Body of pancreas (tissue), 4 donors: ENCODE results near the gene RIMBP2.

Experiments used
- POLR2A ChIP-seq, 3 donors: fragments of 450-650 bp; IDR thresholded peaks; one replicate each; pipeline ENCODE4 v1.6.1; 2016; ENCODE audit warnings: antibody characterized with exemption in 3 of 3, mild to moderate bottlenecking in 2 of 3
- TF ChIP-seq, protein P1 (sequence below), 7 experiments: fragments of 450-650 bp in 4 of 7; fragments of 200-600 bp in 3 of 7; sonication (generic) in 3 of 7; IDR thresholded peaks; one replicate each; pipeline ENCODE4 v1.5.1; 2016 to 2019; ENCODE audit warnings: antibody characterized with exemption in 7 of 7

DNA sequence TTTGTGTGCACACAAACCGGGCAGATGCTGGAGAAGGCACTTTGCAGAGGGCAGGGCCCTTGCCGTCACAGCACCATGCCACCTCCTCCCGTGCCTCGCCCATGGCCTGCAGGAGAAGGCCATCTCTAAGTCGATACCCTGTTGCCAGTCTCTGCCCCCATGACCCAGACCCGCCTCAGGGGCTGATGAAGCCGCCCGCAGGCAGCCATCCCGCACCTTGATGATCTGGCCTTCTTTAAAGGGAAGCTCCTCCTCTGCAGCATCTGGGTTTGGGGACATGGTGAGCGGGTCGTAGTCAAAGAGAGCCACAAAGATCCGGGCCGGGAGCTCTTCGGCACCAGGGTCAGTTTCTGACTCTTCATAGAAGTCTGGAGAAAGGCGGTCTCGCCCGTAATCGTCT is 302.2 kb downstream of the RIMBP2 start:
- TF ChIP-seq, protein P1, sequence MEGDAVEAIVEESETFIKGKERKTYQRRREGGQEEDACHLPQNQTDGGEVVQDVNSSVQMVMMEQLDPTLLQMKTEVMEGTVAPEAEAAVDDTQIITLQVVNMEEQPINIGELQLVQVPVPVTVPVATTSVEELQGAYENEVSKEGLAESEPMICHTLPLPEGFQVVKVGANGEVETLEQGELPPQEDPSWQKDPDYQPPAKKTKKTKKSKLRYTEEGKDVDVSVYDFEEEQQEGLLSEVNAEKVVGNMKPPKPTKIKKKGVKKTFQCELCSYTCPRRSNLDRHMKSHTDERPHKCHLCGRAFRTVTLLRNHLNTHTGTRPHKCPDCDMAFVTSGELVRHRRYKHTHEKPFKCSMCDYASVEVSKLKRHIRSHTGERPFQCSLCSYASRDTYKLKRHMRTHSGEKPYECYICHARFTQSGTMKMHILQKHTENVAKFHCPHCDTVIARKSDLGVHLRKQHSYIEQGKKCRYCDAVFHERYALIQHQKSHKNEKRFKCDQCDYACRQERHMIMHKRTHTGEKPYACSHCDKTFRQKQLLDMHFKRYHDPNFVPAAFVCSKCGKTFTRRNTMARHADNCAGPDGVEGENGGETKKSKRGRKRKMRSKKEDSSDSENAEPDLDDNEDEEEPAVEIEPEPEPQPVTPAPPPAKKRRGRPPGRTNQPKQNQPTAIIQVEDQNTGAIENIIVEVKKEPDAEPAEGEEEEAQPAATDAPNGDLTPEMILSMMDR (IDR thresholded peaks at IDR 0.05): no peak
- TF ChIP-seq POLR2A (IDR thresholded peaks at IDR 0.05): no peak
